ENCODE data around the gene BAG3.
"Not testable (repeated sequence)": the region's sequence is repeated elsewhere in the genome, so short reads cannot be mapped to it uniquely, and the experiment has no call there.

BAG3 gene
- total RNA-seq: 11.8 to 24.8 (median 23.0) reads per million in 4 experiments

GRCh38 chr10:119650692-119651513 is at the start of gene BAG3:
Gene BAG3 (plus strand): TSS chr10:119651380. CDS start chr10:119651676, 296 bp downstream.
- DNase-seq: peak; percentile 68

- no peak for DNase-seq
Measured at GRCh38 chr10:119602241-119603095, 48.7 kb upstream of the BAG3 start.

- no peak for DNase-seq
Measured at GRCh38 chr10:119604468-119604867, 46.7 kb upstream of the BAG3 start.

- DNase-seq: no peak
Measured at GRCh38 chr10:119608316-119609155, 42.6 kb upstream of the BAG3 start.

GRCh38 chr10:119609516-119609915 is 41.7 kb upstream of the BAG3 start:
- no peak for DNase-seq

- DNase-seq: no peak
Measured at GRCh38 chr10:119611433-119611832, 39.7 kb upstream of the BAG3 start.

- DNase-seq: no peak
Measured at GRCh38 chr10:119613741-119614140, 37.4 kb upstream of the BAG3 start.

GRCh38 chr10:119614686-119615085 is 36.5 kb upstream of the BAG3 start:
- no peak for DNase-seq

GRCh38 chr10:119616882-119617570 is 34.2 kb upstream of the BAG3 start:
- DNase-seq: no peak

GRCh38 chr10:119619215-119619614 is 32.0 kb upstream of the BAG3 start:
- no peak for DNase-seq

- DNase-seq: not testable (repeated sequence)
Measured at GRCh38 chr10:119619811-119620210, 31.4 kb upstream of the BAG3 start.

GRCh38 chr10:119620241-119621077 is 30.7 kb upstream of the BAG3 start:
- DNase-seq: no peak

GRCh38 chr10:119621078-119621384 is 30.1 kb upstream of the BAG3 start:
- no peak for DNase-seq

GRCh38 chr10:119625570-119626280 is 25.5 kb upstream of the BAG3 start:
- DNase-seq: no peak

GRCh38 chr10:119630300-119630699 is 20.9 kb upstream of the BAG3 start:
- DNase-seq: no peak

- no peak for DNase-seq
Measured at GRCh38 chr10:119633538-119634218, 17.5 kb upstream of the BAG3 start.

GRCh38 chr10:119634219-119634544 is 17.0 kb upstream of the BAG3 start:
- no peak for DNase-seq

GRCh38 chr10:119637631-119638030 is 13.5 kb upstream of the BAG3 start:
- no peak for DNase-seq

GRCh38 chr10:119638982-119639381 is 12.2 kb upstream of the BAG3 start:
- no peak for DNase-seq

- no peak for DNase-seq
Measured at GRCh38 chr10:119640384-119640783, 10.8 kb upstream of the BAG3 start.
